Neural progenitor cell (in vitro differentiated cells): ENCODE results near the gene AMN. TPM values are rescaled to one million over a fixed set of nuclear protein-coding genes. Genes with fewer than 3 reads are reported as not detected.

Experiments
- DNase-seq: peaks from one replicate; pipeline ENCODE4 v3.0.0-alpha.2; 2016; ENCODE audit warnings: low spot score
- H2AFZ ChIP-seq: fragments of 200-600 bp; sonication (generic); replicated peaks from 2 replicates; pipeline ENCODE4 v1.6.1; 2016; ENCODE audit warnings: antibody characterized with exemption
- H3F3A ChIP-seq: fragments of 200-600 bp; sonication (generic); 2 replicates; pipeline ENCODE4 v1.6.1; 2016; ENCODE audit warnings: antibody characterized with exemption, low read depth
- H3K27ac ChIP-seq: fragments of 200-600 bp; sonication (generic); 2 replicates; pipeline ENCODE4 v1.5.1; 2016; ENCODE audit warnings: mild to moderate bottlenecking
- H3K27me3 ChIP-seq: fragments of 200-600 bp; sonication (generic); 2 replicates; pipeline ENCODE4 v1.6.1; 2016; ENCODE audit warnings: mild to moderate bottlenecking, moderate library complexity
- H3K36me3 ChIP-seq: fragments of 200-600 bp; sonication (generic); 2 replicates; pipeline ENCODE4 v1.5.1; 2016
- H3K4me1 ChIP-seq: fragments of 200-600 bp; sonication (generic); 2 replicates; pipeline ENCODE4 v1.6.1; 2016; ENCODE audit warnings: mixed run types
- H3K4me2 ChIP-seq: fragments of 200-600 bp; sonication (generic); 2 replicates; pipeline ENCODE4 v1.6.1; 2016
- H3K4me3 ChIP-seq: fragments of 200-600 bp; sonication (generic); 2 replicates; pipeline ENCODE4 v1.5.1; 2016
- H3K79me2 ChIP-seq: fragments of 200-600 bp; sonication (generic); 2 replicates; pipeline ENCODE4 v1.6.1; 2016; ENCODE audit warnings: low read depth
- H3K9ac ChIP-seq: fragments of 200-600 bp; sonication (generic); 2 replicates; pipeline ENCODE4 v1.6.1; 2016
- H3K9me3 ChIP-seq: fragments of 200-600 bp; sonication (generic); 2 replicates; pipeline ENCODE4 v1.5.1; 2016; ENCODE audit warnings: low read depth
- H4K20me1 ChIP-seq: fragments of 200-600 bp; sonication (generic); 2 replicates; pipeline ENCODE4 v1.6.1; 2016; ENCODE audit warnings: low read depth
- H3K27ac Mint-ChIP-seq: 3 replicates; pipeline ENCODE4 v1.8.0; 2021; ENCODE audit warnings: mixed read lengths
- H3K27me3 Mint-ChIP-seq: 2 replicates; pipeline ENCODE4 v1.8.0; 2022; ENCODE audit warnings: low read depth, mild to moderate bottlenecking, inconsistent platforms, moderate library complexity, mixed read lengths; ENCODE audit not compliant: insufficient read depth
- H3K36me3 Mint-ChIP-seq: 3 replicates; pipeline ENCODE4 v1.8.0; 2021; ENCODE audit warnings: mixed read lengths
- H3K4me1 Mint-ChIP-seq: 3 replicates; pipeline ENCODE4 v1.8.0; 2021; ENCODE audit warnings: mixed read lengths
- H3K4me3 Mint-ChIP-seq: 3 replicates; pipeline ENCODE4 v1.8.0; 2021; ENCODE audit warnings: mild to moderate bottlenecking, moderate library complexity, mixed read lengths
- H3K9me3 Mint-ChIP-seq: 3 replicates; pipeline ENCODE4 v1.8.0; 2020; ENCODE audit warnings: mixed read lengths
- CTCF ChIP-seq: fragments of 200-600 bp; sonication (generic); IDR thresholded peaks from 2 replicates; pipeline ENCODE4 v1.5.1; 2017; ENCODE audit warnings: antibody characterized with exemption, mild to moderate bottlenecking
- EZH2 ChIP-seq: fragments of 200-600 bp; sonication (generic); IDR thresholded peaks from 2 replicates; pipeline ENCODE4 v1.6.1; 2017; ENCODE audit warnings: antibody characterized with exemption, mild to moderate bottlenecking, moderate library complexity
- EZH2phosphoT487 ChIP-seq: fragments of 200-600 bp; sonication (generic); IDR thresholded peaks from 2 replicates; pipeline ENCODE4 v1.6.1; 2017; ENCODE audit warnings: antibody characterized with exemption
- total RNA-seq: library from RNA; depleted of rRNA; stranded (reverse); fragments of >200 nt; gene quantifications from 2 replicates; pipeline ENCODE4 v1.2.3, GENCODE V29; 2015; ENCODE audit warnings: low replicate concordance

Gene AMN
- total RNA-seq, 1 donor from 2014 or later = not detected

GRCh38 chr14:102969060-102969791 is 46.8 kb downstream of the AMN start:
- H3K4me2 ChIP-seq = no peak overlapping the region
- H3K36me3 ChIP-seq = peaks cover 2% of the 10 kb centered on the region

GRCh38 chr14:102969901-102970300 is 47.4 kb downstream of the AMN start:
- no peaks in the 10 kb centered on the region for H3K4me1 ChIP-seq
- H3K27me3 ChIP-seq = no peaks in the 10 kb centered on the region
- Mint-ChIP-seq H3K27ac (no peak overlapping the region), H3K4me1 (no peaks in the 10 kb centered on the region), H3K9me3 (no peaks in the 10 kb centered on the region), H3K36me3 (peaks cover 50% of the 10 kb centered on the region), H3K27me3 (peaks cover 3% of the 10 kb centered on the region), H3K4me3 (no peak overlapping the region)
- peaks cover 5% of the 10 kb centered on the region for H4K20me1 ChIP-seq
- no peak overlapping the region for H2AFZ ChIP-seq
- no peak for DNase-seq
- TF ChIP-seq EZH2 = no peak
- no peak for TF ChIP-seq EZH2phosphoT487
- no peak for TF ChIP-seq CTCF
- H3K9ac ChIP-seq = no peak overlapping the region
- H3K4me3 ChIP-seq = no peak overlapping the region
- peaks cover 7% of the 10 kb centered on the region for H3F3A ChIP-seq
- H3K4me2 ChIP-seq = no peak overlapping the region
- no peaks in the 10 kb centered on the region for H3K79me2 ChIP-seq
- H3K36me3 ChIP-seq = peaks cover 2% of the 10 kb centered on the region
- H3K9me3 ChIP-seq = no peaks in the 10 kb centered on the region
- H3K27ac ChIP-seq = no peak overlapping the region

More at GRCh38 chr14:102969060-102969791, 46.8 kb downstream of the AMN start:
- H3K9me3 ChIP-seq = no peaks in the 10 kb centered on the region
- H3K27me3 ChIP-seq = no peaks in the 10 kb centered on the region
- H4K20me1 ChIP-seq = peaks cover 5% of the 10 kb centered on the region
- H3K9me3 Mint-ChIP-seq = no peaks in the 10 kb centered on the region
- DNase-seq = no peak
- H3K9ac ChIP-seq = no peak overlapping the region
- H3K4me1 Mint-ChIP-seq = no peaks in the 10 kb centered on the region
- no peaks in the 10 kb centered on the region for H3K4me1 ChIP-seq
- no peak overlapping the region for H2AFZ ChIP-seq
- H3K4me3 ChIP-seq = no peak overlapping the region
- H3K4me3 Mint-ChIP-seq = no peak overlapping the region
- H3K79me2 ChIP-seq = no peaks in the 10 kb centered on the region
- peaks cover 7% of the 10 kb centered on the region for H3F3A ChIP-seq
- H3K27ac ChIP-seq = no peak overlapping the region
- H3K27ac Mint-ChIP-seq = no peak overlapping the region
- TF ChIP-seq EZH2 (no peak), CTCF (no peak), EZH2phosphoT487 (no peak)
- H3K36me3 Mint-ChIP-seq = peaks cover 46% of the 10 kb centered on the region
- H3K27me3 Mint-ChIP-seq = peaks cover 3% of the 10 kb centered on the region

- H3K27ac ChIP-seq = no peak overlapping the region
- no peak for DNase-seq
- H3K4me1 ChIP-seq = no peaks in the 10 kb centered on the region
- Mint-ChIP-seq H3K36me3 (peaks cover 49% of the 10 kb centered on the region), H3K9me3 (no peaks in the 10 kb centered on the region), H3K27ac (no peak overlapping the region), H3K4me3 (no peak overlapping the region), H3K4me1 (no peaks in the 10 kb centered on the region), H3K27me3 (peaks cover 3% of the 10 kb centered on the region)
- H3K4me2 ChIP-seq = no peak overlapping the region
- peaks cover 7% of the 10 kb centered on the region for H3F3A ChIP-seq
- H2AFZ ChIP-seq = no peak overlapping the region
- no peak overlapping the region for H3K9ac ChIP-seq
- TF ChIP-seq EZH2 = no peak
- no peak for TF ChIP-seq EZH2phosphoT487
- no peak for TF ChIP-seq CTCF
- H3K36me3 ChIP-seq = peaks cover 2% of the 10 kb centered on the region
- no peaks in the 10 kb centered on the region for H3K27me3 ChIP-seq
- H3K4me3 ChIP-seq = no peak overlapping the region
- H4K20me1 ChIP-seq = peaks cover 5% of the 10 kb centered on the region
- no peaks in the 10 kb centered on the region for H3K79me2 ChIP-seq
- H3K9me3 ChIP-seq = no peaks in the 10 kb centered on the region
These were observed 48.0 kb downstream of the AMN start for GRCh38 chr14:102970496-102970895.
